HG02798 (cell line): Measurements from ENCODE around the gene TRIAP1.
A peak's percentile ranks its signal among the peaks of the same experiment; 100 is the strongest.
"Not testable (repeated sequence)": the region's sequence is repeated elsewhere in the genome, so short reads cannot be mapped to it uniquely, and the experiment has no call there.

ENCODE experiments used
- ATAC-seq: cut with Tn5 transposase; IDR thresholded peaks from one replicate; pipeline ENCODE4 v1.9.1; 2021; ENCODE audit warnings: mild to moderate bottlenecking; ENCODE audit not compliant: unreplicated experiment, poor library complexity

The TRIAP1 gene

GRCh38 chr12:120469450-120470149, 23.4 kb upstream of the TRIAP1 start, which contains the start of gene SRSF9:
Gene SRSF9 (minus strand): TSS chr12:120469748. CDS start chr12:120469609, 139 bp downstream.
- ATAC-seq = peak; percentile 82

DNA sequence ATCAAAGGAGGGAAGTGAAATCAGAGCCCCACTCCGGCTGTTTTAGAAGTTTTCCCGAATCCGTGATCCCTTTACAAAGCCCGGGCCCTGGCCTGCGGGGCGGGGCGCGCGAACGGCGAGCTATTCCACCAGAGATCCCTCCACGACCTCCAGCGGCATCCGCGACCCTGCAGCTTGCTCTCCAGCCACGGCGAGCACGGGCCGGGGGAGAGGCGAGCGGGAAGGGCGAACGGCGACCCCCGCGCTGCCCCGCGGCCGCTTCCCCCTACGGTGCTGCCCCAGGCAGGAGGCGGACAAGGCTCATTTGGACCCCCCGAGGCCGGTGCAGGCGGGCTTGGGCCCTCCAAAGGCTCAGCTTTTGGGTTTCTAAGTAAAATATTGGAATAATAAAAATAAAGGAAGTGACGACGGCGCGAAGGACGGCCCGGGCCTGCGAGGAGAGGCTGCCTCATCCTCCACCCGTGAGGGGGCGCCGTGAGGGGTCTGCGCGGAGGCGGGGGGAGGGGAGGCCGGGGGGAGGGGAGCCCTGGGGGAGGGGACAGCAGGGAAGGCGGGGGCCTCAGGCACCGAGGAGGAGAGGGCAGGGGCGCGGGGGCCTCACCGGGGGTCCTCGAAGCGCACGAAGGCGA, 22.8 kb upstream of the TRIAP1 start:
- ATAC-seq = peak; percentile 24

DNA sequence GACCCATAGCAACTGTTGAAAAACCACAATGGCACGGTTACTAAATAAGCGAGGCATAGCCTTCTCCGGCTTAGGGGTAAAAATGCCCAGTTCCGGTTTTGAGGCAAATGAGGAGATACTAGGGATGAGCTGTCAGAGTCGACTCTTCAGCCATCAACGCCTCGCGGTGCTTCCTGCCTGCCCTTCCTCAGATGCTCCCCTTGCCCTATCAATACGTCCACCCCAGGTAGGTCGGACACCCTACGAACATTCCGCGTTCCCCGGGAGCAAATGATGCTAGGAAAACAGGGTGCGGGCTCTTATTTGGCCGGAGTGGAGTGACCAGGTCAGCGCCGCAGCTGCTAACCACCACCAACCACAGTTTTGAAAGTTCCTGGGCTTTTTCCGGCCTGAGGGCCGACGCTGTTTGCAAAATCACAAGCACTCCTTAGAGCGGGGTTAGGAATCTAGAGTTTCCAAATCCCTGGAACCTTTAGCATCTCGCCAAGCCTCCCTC, 22.2 kb upstream of the TRIAP1 start:
- no peak for ATAC-seq

DNA sequence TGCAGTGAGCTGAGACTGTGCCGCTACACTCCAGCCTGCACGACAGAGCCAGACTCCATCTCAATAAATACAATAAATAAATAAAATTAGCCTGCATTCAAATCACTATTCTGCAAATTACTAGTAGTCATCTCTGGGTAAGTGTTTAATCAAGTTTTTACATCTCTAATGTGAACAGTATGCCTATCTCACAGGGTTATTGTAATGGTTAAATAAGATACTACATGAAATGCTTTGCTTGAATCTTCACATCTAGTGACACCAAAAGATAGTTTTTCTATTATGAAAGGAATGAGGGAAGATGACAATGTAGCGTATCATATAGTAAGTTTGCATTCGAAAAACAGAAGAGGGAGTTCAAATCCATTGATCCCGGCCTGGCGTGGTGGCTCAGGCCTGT, 21.3 kb upstream of the TRIAP1 start:
- no peak for ATAC-seq

DNA sequence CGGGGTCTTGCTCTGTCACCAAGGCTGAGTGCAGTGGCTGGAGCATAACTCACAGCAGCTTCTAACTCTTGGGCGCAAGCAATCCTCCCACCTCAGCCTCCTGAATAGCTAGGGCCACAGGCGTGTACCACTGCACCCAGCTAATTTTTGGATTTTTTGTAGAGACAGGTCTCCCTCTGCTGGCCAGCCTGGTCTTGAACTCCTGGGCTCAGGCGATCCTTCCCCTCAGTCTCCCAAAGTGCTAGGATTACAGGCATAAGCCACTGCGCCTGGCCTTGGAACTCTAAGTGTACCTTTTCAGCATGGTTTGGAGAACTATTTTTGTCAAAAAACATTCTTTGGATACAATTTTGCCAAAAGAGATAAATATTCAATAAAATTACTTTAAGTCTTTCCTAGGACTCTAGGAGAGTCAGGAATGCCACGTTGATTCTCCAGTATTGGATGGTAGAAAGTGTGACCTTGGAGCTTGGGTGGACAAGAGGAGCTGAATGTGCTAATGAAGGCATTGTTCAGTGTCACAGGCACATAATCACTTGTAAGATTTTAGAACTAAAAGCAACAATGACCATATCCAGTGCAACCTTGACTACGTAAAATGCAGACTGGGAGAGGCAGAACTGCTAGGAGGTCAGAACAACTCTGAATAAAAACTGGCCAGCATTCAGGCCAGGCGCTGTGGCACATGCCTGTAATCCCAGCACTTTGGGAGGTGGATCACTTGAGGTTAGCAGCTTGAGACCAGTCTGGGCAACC, 20.6 kb upstream of the TRIAP1 start:
- no peak for ATAC-seq

DNA sequence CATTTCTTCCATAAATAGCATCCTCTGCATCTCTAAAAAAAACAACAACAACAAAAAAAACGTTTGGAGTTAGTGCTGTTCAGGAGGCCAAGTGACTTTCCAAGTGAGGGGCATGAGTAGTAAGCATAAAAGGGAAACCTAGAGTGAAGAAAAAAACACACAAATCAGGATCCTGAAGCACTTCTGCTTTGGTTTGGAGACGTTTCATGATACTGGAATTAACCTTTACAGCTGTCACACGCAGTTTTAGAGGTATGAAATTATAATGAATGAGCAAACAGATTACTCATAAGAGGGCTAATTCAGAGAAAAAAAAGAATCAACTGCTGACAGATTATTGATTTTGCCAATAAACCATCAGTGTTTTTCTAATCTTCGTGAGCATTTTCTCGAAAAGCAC, 19.6 kb upstream of the TRIAP1 start:
- ATAC-seq = no peak

- ATAC-seq = no peak
Observed at GRCh38 chr12:120463712-120464111, 17.5 kb upstream of the TRIAP1 start.

- ATAC-seq = no peak
Observed at GRCh38 chr12:120462099-120462640, 16.0 kb upstream of the TRIAP1 start.

GRCh38 chr12:120460157-120460556, 14.0 kb upstream of the TRIAP1 start:
- ATAC-seq = no peak

DNA sequence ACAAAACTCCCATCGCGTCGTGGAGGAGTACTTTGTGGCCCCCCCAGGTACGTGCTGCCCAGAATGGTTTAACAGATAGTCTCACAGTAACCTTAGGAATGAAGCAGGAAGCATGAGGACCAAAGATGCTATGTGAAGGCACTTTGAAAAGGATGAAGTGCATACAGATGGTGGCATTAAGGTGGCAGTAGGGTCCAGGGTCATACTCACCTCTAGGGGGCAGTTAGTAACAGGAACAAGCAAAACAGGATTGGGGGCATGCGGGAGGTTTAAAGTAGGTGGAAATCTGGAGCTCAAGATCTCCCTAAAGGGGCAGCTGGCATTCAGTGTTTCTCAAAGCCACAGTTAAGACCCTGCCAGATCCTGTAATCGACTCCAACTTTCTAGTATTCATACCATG, 10.9 kb upstream of the TRIAP1 start:
- ATAC-seq = no peak

DNA sequence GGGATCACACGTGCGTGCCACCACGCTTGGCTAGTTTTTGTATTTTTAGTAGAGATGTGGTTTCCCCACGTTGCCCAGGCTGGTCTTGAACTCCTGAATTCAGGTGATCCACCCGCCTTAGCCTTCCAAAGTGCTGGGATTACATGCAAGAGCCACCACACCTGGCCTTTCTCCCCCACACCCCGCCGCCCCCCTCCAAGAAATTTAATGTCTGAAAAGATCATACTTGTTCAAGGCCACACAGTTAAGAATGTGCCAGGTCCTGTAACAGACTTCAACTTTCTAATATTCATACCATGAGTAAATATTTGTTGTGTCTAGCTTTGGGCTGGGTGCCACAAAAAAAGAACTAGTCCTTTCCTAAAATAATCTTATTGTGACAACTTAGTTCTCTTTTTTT, 9.1 kb upstream of the TRIAP1 start:
- no peak for ATAC-seq

DNA sequence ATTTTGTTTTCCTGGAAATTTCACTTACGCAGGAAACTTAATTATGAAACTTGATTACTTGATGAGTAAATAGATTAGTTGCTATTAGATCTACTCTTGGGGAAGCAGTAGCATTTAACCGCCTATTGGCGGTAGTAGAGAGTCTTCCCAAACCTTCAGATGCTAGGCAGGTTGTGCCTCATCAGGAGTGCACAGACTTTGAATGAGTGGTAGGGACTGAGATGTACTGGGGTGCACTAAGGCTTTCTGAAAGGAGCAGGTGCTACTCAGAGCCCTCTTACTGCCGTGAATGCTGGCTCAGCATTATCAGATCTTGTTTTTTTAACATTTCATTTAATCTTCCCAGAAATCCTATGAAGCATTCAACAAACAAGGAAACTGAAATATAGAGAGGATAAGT, 7.8 kb upstream of the TRIAP1 start:
- ATAC-seq = no peak

DNA sequence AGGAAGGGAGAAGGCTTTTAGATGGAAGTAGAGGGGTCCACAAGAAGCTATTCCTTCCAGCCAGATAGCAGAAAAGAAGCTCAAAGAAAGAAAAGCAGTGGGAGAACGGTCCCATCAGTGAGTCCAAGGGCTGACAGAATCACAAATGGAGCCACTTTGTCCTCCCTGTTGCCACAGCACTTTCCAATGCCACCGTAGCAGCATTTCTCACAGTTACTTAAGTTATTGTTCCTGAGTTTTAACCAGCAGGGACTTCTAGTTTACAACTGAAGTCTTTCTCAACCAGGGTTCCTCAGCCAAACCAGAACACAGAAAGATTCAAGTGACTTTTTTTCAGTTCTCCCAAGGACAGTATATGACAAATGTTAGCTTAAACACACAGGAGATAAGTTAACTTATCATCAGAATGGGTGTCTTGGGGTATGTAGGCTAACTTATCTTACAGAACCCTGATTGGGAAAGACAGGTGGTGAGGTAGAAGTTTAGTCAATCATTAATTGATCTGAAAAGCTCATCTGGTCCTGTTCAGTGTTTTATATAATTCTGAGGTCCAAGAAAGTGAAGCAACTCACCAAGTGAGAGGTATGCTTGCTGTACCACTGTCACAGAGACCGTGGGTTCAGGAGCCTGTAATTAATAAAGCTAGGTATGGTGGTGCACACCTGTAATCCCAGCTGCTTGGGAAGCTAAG, 7.0 kb upstream of the TRIAP1 start:
- no peak for ATAC-seq

DNA sequence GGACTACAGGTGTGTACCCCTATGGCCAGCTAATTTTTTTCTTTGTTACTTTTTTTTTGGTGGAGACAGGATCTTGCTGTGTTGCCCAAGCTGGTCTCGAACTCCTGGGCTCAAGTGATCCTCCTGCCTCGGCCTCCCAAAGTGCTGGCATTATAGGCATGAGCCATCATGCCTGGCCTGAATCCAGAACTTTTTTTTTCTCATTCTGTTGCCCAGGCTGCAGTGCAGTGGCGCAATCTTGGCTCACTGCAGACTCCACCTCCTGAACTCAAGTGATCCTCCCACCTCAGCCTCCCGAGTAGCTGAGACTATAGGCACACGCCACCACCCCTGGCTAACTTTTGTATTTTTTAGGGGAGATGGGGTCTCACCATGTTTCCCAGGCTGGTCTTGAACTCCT, 6.3 kb upstream of the TRIAP1 start:
- not testable (repeated sequence) for ATAC-seq

- no peak for ATAC-seq
Observed at GRCh38 chr12:120447992-120448391, 1.8 kb upstream of the TRIAP1 start.

GRCh38 chr12:120446844-120447178, 627 bp upstream of the TRIAP1 start:
- not testable (repeated sequence) for ATAC-seq

GRCh38 chr12:120444676-120445075, 1.5 kb downstream of the TRIAP1 start:
- ATAC-seq = no peak

DNA sequence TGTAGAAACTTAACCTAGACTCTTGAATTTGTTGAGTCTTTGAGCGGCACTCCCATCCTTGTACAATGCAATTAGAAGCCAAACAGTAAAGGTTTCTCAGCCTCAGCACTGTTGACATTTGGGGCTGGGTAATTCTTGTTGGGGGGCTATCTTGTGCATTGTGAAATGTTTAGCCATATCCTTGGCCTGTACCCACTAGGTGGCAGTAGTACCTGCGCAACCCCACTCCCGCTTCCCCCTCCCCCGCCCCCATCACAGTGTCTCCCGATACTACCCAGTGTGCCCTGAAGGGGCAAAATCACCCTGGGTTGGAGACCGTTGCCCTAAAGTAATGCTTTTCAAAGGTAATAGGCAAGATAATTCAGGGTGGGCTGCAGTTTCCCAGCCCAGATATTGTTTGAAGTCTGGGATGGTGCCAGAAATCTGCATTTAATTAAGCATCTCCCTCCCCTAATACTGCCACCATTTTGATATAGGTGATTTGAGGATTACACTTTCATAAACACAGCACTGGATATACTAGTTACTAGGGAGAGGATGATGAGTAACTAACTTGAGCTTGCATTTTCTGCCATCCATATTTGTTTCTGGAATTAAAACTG, 6.4 kb downstream of the TRIAP1 start:
- ATAC-seq = no peak

GRCh38 chr12:120438495-120439198, 7.5 kb downstream of the TRIAP1 start:
- ATAC-seq = no peak
